Calu3 (cell line): ENCODE measurements around the gene SEC61G. TPM values are rescaled to one million over a fixed set of nuclear protein-coding genes. Genes with fewer than 3 reads are reported as not detected.

Experiments used
- BruUV-seq: library from RNA; stranded (reverse); fragments of 400-500 nt; replicated peaks from 2 replicates; lab custom pipeline; 2021; lab: Mats Ljungman, UMichigan
- CTCF ChIA-PET: fragments of 300-600 bp; sonication (Branson Sonifier 250); formaldehyde crosslinking; loops from one replicate; lab custom pipeline; 2022; ENCODE audit warnings: antibody characterized with exemption; lab: Charles Lee
- DNase-seq: peaks from one replicate; pipeline ENCODE4 v3.0.0; 2022
- H3K27ac Mint-ChIP-seq: one replicate; pipeline ENCODE4 v1.8.0; 2022; ENCODE audit warnings: mixed read lengths; ENCODE audit not compliant: unreplicated experiment
- H3K27me3 Mint-ChIP-seq: one replicate; pipeline ENCODE4 v1.8.0; 2022; ENCODE audit warnings: mixed read lengths; ENCODE audit not compliant: unreplicated experiment
- H3K36me3 Mint-ChIP-seq: one replicate; pipeline ENCODE4 v1.8.0; 2022; ENCODE audit warnings: mild to moderate bottlenecking, moderate library complexity, mixed read lengths; ENCODE audit not compliant: insufficient read depth, unreplicated experiment
- H3K4me1 Mint-ChIP-seq: one replicate; pipeline ENCODE4 v1.8.0; 2022; ENCODE audit warnings: mild to moderate bottlenecking, low read depth, mixed read lengths; ENCODE audit not compliant: unreplicated experiment
- H3K4me3 Mint-ChIP-seq: one replicate; pipeline ENCODE4 v1.8.0; 2022; ENCODE audit warnings: mild to moderate bottlenecking, low read depth, moderate library complexity, mixed read lengths; ENCODE audit not compliant: unreplicated experiment
- H3K9me3 Mint-ChIP-seq: one replicate; pipeline ENCODE4 v1.8.0; 2022; ENCODE audit warnings: low read depth, mixed read lengths; ENCODE audit not compliant: unreplicated experiment
- CTCF ChIP-seq: fragments of 200-600 bp; IDR thresholded peaks from one replicate; pipeline ENCODE4 v1.8.0; 2022; ENCODE audit warnings: antibody characterized with exemption; ENCODE audit not compliant: unreplicated experiment
- intact Hi-C: fragments of 100-400 bp; cut with micrococcal nuclease; formaldehyde crosslinking; loops from one replicate; pipeline ENCODE4 v1.10.0; 2022; ENCODE audit not compliant: unreplicated experiment
- total RNA-seq: library from RNA; stranded (reverse); gene quantifications from 2 replicates; pipeline ENCODE4 v1.2.3, GENCODE V29; 2022

SEC61G gene
- total RNA-seq, 1 experiment from 2014 or later = 202 TPM

GRCh38 chr7:54743580-54743979, 15.4 kb downstream of the SEC61G start:
- DNase-seq = no peak
- no peak overlapping the region for H3K27ac Mint-ChIP-seq
- intact Hi-C loops = no loop called here
- no peak for TF ChIP-seq CTCF
- no peaks in the 10 kb centered on the region for H3K27me3 Mint-ChIP-seq
- no TSS peak for BruUV-seq
- H3K9me3 Mint-ChIP-seq = no peaks in the 10 kb centered on the region
- CTCF ChIA-PET = interaction anchor here (1.1 kb wide), 1 partner anchor 29 kb away, joined by 3 read pairs; no protein-coding TSS in a partner anchor
- H3K4me3 Mint-ChIP-seq = no peak overlapping the region
- peaks cover 12% of the 10 kb centered on the region for H3K36me3 Mint-ChIP-seq
- no peaks in the 10 kb centered on the region for H3K4me1 Mint-ChIP-seq

GRCh38 chr7:54738737-54739136, 20.3 kb downstream of the SEC61G start:
- DNase-seq = no peak
- no peak overlapping the region for H3K4me3 Mint-ChIP-seq
- H3K9me3 Mint-ChIP-seq = peaks cover 3% of the 10 kb centered on the region
- CTCF ChIA-PET = interaction anchor here (0.6 kb wide), 1 partner anchor 618 kb away, joined by 3 read pairs; no protein-coding TSS in a partner anchor
- intact Hi-C loops = no loop called here
- H3K27ac Mint-ChIP-seq = no peak overlapping the region
- no peaks in the 10 kb centered on the region for H3K36me3 Mint-ChIP-seq
- H3K4me1 Mint-ChIP-seq = no peaks in the 10 kb centered on the region
- no TSS peak for BruUV-seq
- H3K27me3 Mint-ChIP-seq = peaks cover 15% of the 10 kb centered on the region
- no peak for TF ChIP-seq CTCF

GRCh38 chr7:54729107-54729506, 29.9 kb downstream of the SEC61G start:
- CTCF ChIA-PET = no interaction called here
- no peak for TF ChIP-seq CTCF
- Mint-ChIP-seq H3K4me3 (no peak overlapping the region), H3K4me1 (no peaks in the 10 kb centered on the region), H3K9me3 (no peaks in the 10 kb centered on the region), H3K27me3 (peaks cover 43% of the 10 kb centered on the region), H3K36me3 (no peaks in the 10 kb centered on the region), H3K27ac (no peak overlapping the region)
- no TSS peak for BruUV-seq
- intact Hi-C loops = no loop called here
- DNase-seq = no peak

GRCh38 chr7:54728411-54728810, 30.6 kb downstream of the SEC61G start:
- Mint-ChIP-seq H3K4me1 (no peaks in the 10 kb centered on the region), H3K27me3 (peaks cover 43% of the 10 kb centered on the region), H3K4me3 (no peak overlapping the region), H3K36me3 (no peaks in the 10 kb centered on the region), H3K9me3 (no peaks in the 10 kb centered on the region), H3K27ac (no peak overlapping the region)
- intact Hi-C loops = no loop called here
- no peak for TF ChIP-seq CTCF
- no TSS peak for BruUV-seq
- CTCF ChIA-PET = no interaction called here
- DNase-seq = no peak
